Amygdala (tissue), 56 donors: ENCODE measurements around the gene OR14A16.

Experiments used
- DNase-seq, 56 donors: peaks; one replicate each; lab custom pipeline; 2025; lab: John Stamatoyannopoulos, UW

Gene OR14A16

GRCh38 chr1:247824023-247824422 lies at the start of gene OR14A16:
TSS of gene OR14A16 (minus strand) at chr1:247824119. CDS start at chr1:247815729, 8,390 bp downstream.
- DNase-seq, result no peak

- DNase-seq, result no peak
Measured at GRCh38 chr1:247865416-247865815, 41.5 kb upstream of the OR14A16 start.

GRCh38 chr1:247864644-247865043 lies 40.7 kb upstream of the OR14A16 start:
- no peak for DNase-seq

GRCh38 chr1:247862756-247863155 lies 38.8 kb upstream of the OR14A16 start:
- no peak for DNase-seq

- no peak for DNase-seq
Measured at GRCh38 chr1:247857985-247858619, 34.2 kb upstream of the OR14A16 start.

- peak in 4 of 56 donors; percentile 3 to 32 (median 16) for DNase-seq
Measured at GRCh38 chr1:247857069-247857984, 33.4 kb upstream of the OR14A16 start, which contains the start of gene TRIM58. TSS of gene TRIM58 (plus strand) at chr1:247857187. CDS start at chr1:247857247, 60 bp downstream.

- DNase-seq, result no peak
Measured at GRCh38 chr1:247855911-247856310, 32.0 kb upstream of the OR14A16 start.

GRCh38 chr1:247854899-247855545 lies 31.1 kb upstream of the OR14A16 start:
- no peak for DNase-seq

- no peak for DNase-seq
Measured at GRCh38 chr1:247849616-247850015, 25.7 kb upstream of the OR14A16 start.

- DNase-seq, result no peak
Measured at GRCh38 chr1:247848346-247848745, 24.4 kb upstream of the OR14A16 start.

- DNase-seq, result no peak
Measured at GRCh38 chr1:247845693-247846017, 21.7 kb upstream of the OR14A16 start.

- no peak for DNase-seq
Measured at GRCh38 chr1:247845011-247845692, 21.2 kb upstream of the OR14A16 start.

- DNase-seq, result no peak
Measured at GRCh38 chr1:247843411-247843810, 19.5 kb upstream of the OR14A16 start.

- DNase-seq, result no peak
Measured at GRCh38 chr1:247841796-247842195, 17.9 kb upstream of the OR14A16 start, which contains the start of gene OR11L1. TSS of gene OR11L1 (minus strand) at chr1:247841896. CDS start at chr1:247841896, 0 bp downstream.

- no peak for DNase-seq
Measured at GRCh38 chr1:247840818-247841217, 16.9 kb upstream of the OR14A16 start.

- no peak for DNase-seq
Measured at GRCh38 chr1:247833601-247834000, 9.7 kb upstream of the OR14A16 start.

- no peak for DNase-seq
Measured at GRCh38 chr1:247829656-247830055, 5.7 kb upstream of the OR14A16 start.

- DNase-seq, result no peak
Measured at GRCh38 chr1:247825362-247825761, 1.4 kb upstream of the OR14A16 start.

- DNase-seq, result no peak
Measured at GRCh38 chr1:247822060-247822459, 1.9 kb downstream of the OR14A16 start.

- DNase-seq, result no peak
Measured at GRCh38 chr1:247812637-247813036, 11.3 kb downstream of the OR14A16 start.

GRCh38 chr1:247797518-247797917 lies 26.4 kb downstream of the OR14A16 start:
- no peak for DNase-seq
